ENCODE results near the gene NRF1. TPM values are rescaled to one million over a fixed set of nuclear protein-coding genes. Genes with fewer than 3 reads are reported as not detected.
"Not testable (repeated sequence)": the region's sequence is repeated elsewhere in the genome, so short reads cannot be mapped to it uniquely, and the experiment has no call there.

Gene NRF1
- total and polyA plus RNA-seq, 4 experiments from 2014 or later = 22.8 to 40.0 (median 30.8) TPM

DNA sequence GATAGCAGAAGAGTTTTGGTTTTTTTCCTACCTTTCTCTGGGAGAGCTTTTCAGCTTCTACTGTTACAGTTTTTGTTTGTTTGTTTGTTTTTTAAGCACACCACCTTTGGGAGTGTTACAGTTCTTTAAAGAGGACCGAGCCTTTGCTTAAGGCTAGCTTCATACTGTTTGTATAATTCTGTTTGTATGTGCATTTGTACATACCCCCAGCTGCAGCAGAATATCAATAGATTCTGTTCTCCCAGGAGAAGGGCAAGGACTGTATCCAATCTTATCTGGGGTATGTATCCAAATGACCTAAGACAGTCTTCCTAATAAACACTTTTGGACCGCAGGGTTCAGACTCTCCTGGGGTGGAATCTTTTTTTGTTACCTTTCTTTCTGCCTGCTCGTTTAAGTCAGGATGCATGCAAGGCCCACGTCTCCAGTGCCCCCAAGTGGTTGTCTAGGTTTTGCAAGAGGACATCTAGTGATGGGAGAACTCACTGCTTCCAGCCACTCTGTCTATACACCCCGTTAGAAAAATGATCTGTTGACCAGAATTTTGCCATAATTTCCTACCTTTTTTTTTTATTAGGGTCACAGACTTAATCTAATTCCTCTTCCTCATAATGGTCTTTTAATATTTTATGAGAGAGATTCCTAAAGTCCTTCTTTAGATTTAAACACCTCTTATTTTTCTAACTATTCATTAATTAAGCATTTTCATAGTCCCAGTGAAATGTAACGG is 23.9 kb downstream of the NRF1 start:
- H3K27ac Mint-ChIP-seq = peak overlapping the region; percentile 5 to 73 (median 60)
- H3K9me3 Mint-ChIP-seq = peaks cover 0 to 2% (median 0%) of the 10 kb centered on the region in 8 donors
- POLR2A ChIA-PET (ENCODE audit: partially characterized antibody) = no interaction called here
- H3K4me3 Mint-ChIP-seq = peak overlapping the region in 1 of 8 donors; percentile 21
- peaks cover 0 to 3% of the 10 kb centered on the region in 2 donors for H3K36me3 Mint-ChIP-seq
- Histone ChIP-seq H3K4me3 (ENCODE audit: low read length in 2 of 2) (no peak overlapping the region), H3K9me3 (ENCODE audit: control insufficient read depth in 1 of 2, low read length in 2 of 2) (no peaks in the 10 kb centered on the region), H3K36me3 (ENCODE audit: insufficient read depth, low read length) (no peaks in the 10 kb centered on the region), H3K4me1 (ENCODE audit: insufficient read depth, low read length) (peaks cover 8% of the 10 kb centered on the region), H3K27me3 (ENCODE audit: insufficient read depth, low read length) (no peaks in the 10 kb centered on the region), H3K27ac (ENCODE audit: low read depth, low read length) (no peak overlapping the region)
- DNase-seq = peak; percentile 58 to 70 (median 63)
- H3K27me3 Mint-ChIP-seq = no peaks in the 10 kb centered on the region
- intact Hi-C loops (cut with micrococcal nuclease) = loop anchor here (1.0 to 10.0 kb wide), 4 partner anchors 23 to 379 kb away; no protein-coding TSS in a partner anchor
- peaks cover 27 to 45% (median 30%) of the 10 kb centered on the region in 4 donors for H3K4me1 Mint-ChIP-seq
- CTCF ChIA-PET (ENCODE audit: partially characterized antibody) = interaction anchor here (0.6 to 2.7 kb wide), 11 partner anchors 8 to 374 kb away, joined by 3 to 13 read pairs (median 4); partner anchors contain the start of gene NRF1

DNA sequence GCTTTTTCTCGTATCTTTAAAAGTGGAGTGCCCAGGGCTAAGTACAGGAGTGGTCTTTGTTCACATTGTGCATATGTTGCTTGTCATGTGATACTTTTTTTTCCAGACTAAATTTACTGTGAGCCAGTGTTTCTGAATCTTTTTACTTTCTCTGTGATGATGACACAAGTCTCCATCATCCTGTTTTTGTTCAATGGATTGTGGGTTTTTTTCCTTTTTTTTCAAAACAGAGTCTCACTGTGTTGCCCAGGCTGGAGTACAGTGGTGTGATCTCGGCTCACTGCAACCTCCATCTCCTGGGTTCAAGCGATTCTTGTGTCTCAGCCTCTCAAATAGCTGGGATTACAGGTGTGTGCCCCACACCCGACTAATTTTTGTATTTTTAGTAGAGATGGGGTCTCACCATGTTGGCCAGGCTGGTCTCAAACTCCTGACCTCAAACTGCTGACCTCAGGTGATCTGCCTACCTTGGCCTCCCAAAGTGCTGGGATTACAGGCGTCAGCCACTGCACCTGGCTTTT is 24.6 kb downstream of the NRF1 start:
- intact Hi-C loops (cut with micrococcal nuclease) = loop anchor here (10.0 kb wide), 1 partner anchor 379 kb away; no protein-coding TSS in a partner anchor
- H3K4me3 Mint-ChIP-seq; H3K36me3 ChIP-seq (ENCODE audit: insufficient read depth, low read length); H3K9me3 ChIP-seq (ENCODE audit: control insufficient read depth in 1 of 2, low read length in 2 of 2); H3K27me3 Mint-ChIP-seq; H3K9me3 Mint-ChIP-seq; H3K27ac ChIP-seq (ENCODE audit: low read depth, low read length); H3K36me3 Mint-ChIP-seq; DNase-seq; H3K27me3 ChIP-seq (ENCODE audit: insufficient read depth, low read length); POLR2A ChIA-PET (ENCODE audit: partially characterized antibody); H3K4me3 ChIP-seq (ENCODE audit: low read length in 2 of 2); H3K4me1 ChIP-seq (ENCODE audit: insufficient read depth, low read length): not testable (repeated sequence)
- Mint-ChIP-seq H3K4me1 (peaks cover 26 to 45% (median 29%) of the 10 kb centered on the region in 4 donors), H3K27ac (peak overlapping the region in 3 of 7 donors; percentile 6 to 73 (median 29))
- CTCF ChIA-PET (ENCODE audit: partially characterized antibody) = interaction anchor here (0.9 to 2.7 kb wide), 7 partner anchors 9 to 268 kb away, joined by 3 to 13 read pairs (median 4); no protein-coding TSS in a partner anchor

DNA sequence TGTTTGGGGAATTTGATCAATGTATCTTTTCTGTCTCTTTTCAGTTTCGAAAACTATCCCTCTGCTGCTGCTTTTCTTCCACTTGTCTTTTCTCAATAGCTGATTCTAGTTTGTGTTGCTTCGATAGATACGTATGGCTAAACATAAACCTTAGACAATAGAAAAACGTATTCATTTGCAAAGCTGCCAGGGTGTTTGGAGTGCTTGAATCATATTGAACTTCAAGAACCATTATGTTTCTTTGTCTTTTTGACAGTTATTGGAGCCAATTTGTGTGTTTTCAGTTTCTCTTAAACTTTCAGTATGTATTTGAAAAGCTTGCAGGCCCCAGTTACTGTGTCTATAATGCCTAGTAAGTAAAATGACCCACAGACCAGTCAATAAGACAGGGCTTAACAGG is 25.1 kb downstream of the NRF1 start:
- Histone ChIP-seq H3K4me3 (ENCODE audit: low read length in 2 of 2) (no peak overlapping the region), H3K27me3 (ENCODE audit: insufficient read depth, low read length) (no peaks in the 10 kb centered on the region), H3K36me3 (ENCODE audit: insufficient read depth, low read length) (no peaks in the 10 kb centered on the region), H3K27ac (ENCODE audit: low read depth, low read length) (no peak overlapping the region), H3K4me1 (ENCODE audit: insufficient read depth, low read length) (peaks cover 8% of the 10 kb centered on the region), H3K9me3 (ENCODE audit: control insufficient read depth in 1 of 2, low read length in 2 of 2) (no peaks in the 10 kb centered on the region)
- intact Hi-C loops (cut with micrococcal nuclease) = loop anchor here (10.0 kb wide), 1 partner anchor 378 kb away; no protein-coding TSS in a partner anchor
- peaks cover 0 to 3% of the 10 kb centered on the region in 2 donors for H3K36me3 Mint-ChIP-seq
- H3K27me3 Mint-ChIP-seq = no peaks in the 10 kb centered on the region
- DNase-seq = no peak
- ChIA-PET CTCF (ENCODE audit: partially characterized antibody) (interaction anchor here (0.9 to 2.7 kb wide), 10 partner anchors 9 to 269 kb away, joined by 3 to 13 read pairs (median 4); no protein-coding TSS in a partner anchor), POLR2A (ENCODE audit: partially characterized antibody) (no interaction called here)
- no peak overlapping the region for H3K4me3 Mint-ChIP-seq
- H3K4me1 Mint-ChIP-seq = peaks cover 28 to 45% (median 29%) of the 10 kb centered on the region in 4 donors
- H3K27ac Mint-ChIP-seq = no peak overlapping the region
- H3K9me3 Mint-ChIP-seq = peaks cover 0 to 2% (median 0%) of the 10 kb centered on the region in 8 donors

DNA sequence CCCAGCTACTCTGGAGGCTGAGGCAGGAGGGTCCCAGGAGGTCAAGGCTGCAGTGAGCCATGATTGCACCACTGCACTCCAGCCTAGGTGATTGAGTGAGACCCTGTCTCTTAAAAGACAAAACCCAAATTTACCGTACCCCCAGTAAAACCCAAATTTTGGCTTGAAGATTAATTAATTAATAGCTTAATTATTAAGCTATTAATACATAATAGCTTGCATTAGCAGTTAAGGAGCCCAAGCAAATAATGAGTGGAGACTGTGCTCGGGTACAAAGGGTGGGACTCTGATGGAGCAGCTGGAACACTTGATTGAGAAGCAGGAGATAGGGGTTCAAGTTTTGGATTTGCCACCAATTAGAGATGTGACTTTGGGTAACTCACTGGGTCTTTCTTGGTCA is 28.9 kb downstream of the NRF1 start:
- Mint-ChIP-seq H3K36me3 (peaks cover 0 to 5% of the 10 kb centered on the region in 2 donors), H3K4me1 (peaks cover 16 to 30% (median 22%) of the 10 kb centered on the region in 4 donors), H3K9me3 (peaks cover 0 to 2% (median 0%) of the 10 kb centered on the region in 8 donors), H3K27ac (no peak overlapping the region), H3K27me3 (no peaks in the 10 kb centered on the region), H3K4me3 (no peak overlapping the region)
- Histone ChIP-seq H3K9me3 (ENCODE audit: control insufficient read depth in 1 of 2, low read length in 2 of 2) (no peaks in the 10 kb centered on the region), H3K4me1 (ENCODE audit: insufficient read depth, low read length) (peaks cover 4% of the 10 kb centered on the region), H3K4me3 (ENCODE audit: low read length in 2 of 2) (no peak overlapping the region), H3K36me3 (ENCODE audit: insufficient read depth, low read length) (no peaks in the 10 kb centered on the region), H3K27me3 (ENCODE audit: insufficient read depth, low read length) (no peaks in the 10 kb centered on the region), H3K27ac (ENCODE audit: low read depth, low read length) (no peak overlapping the region)
- ChIA-PET POLR2A (ENCODE audit: partially characterized antibody) (no interaction called here), CTCF (ENCODE audit: partially characterized antibody) (interaction anchor here (0.9 to 1.4 kb wide), 4 partner anchors 27 to 273 kb away, joined by 3 to 6 read pairs (median 3); no protein-coding TSS in a partner anchor)
- no peak for DNase-seq
- intact Hi-C loops (cut with micrococcal nuclease) = no loop called here

DNA sequence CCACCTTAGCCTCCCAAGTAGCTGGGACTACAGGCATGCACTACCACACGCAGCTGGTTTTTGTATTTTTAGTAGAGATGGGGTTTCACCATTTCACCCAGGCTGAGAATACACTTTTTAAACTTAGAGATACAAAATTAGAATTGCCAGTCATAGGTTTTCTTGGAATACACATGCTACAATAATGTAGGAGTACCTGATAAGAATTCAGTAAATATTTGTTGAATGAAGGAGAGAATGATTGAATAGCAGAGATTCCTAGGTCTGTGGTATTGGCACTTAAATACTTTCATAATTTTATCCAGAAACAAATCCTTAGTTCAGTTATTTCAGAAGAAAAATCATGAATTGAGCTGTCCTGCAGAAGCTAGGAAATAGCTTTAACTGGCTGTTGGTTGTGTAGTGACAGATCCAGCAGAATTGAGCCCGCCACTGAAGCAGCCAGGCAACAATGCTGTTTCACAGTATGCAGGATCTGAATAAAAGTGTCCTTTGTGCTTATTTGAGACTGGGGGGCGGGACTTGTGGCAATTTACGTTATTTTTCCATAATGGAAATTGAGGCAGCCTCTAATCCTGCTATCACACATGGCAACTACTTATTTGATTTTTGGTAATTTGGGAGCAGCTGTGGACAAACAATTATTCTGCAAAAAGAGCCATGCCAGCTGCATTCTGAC is 31.5 kb downstream of the NRF1 start:
- H3K4me1 ChIP-seq (ENCODE audit: insufficient read depth, low read length) = no peaks in the 10 kb centered on the region
- DNase-seq = no peak
- CTCF ChIA-PET (ENCODE audit: partially characterized antibody) = interaction anchor here (0.7 to 1.9 kb wide), 9 partner anchors 8 to 867 kb away, joined by 3 to 8 read pairs (median 3); no protein-coding TSS in a partner anchor
- POLR2A ChIA-PET (ENCODE audit: partially characterized antibody) = interaction anchor here (1.0 kb wide), 1 partner anchor 31 kb away, joined by 4 read pairs; no protein-coding TSS in a partner anchor
- H3K4me3 ChIP-seq (ENCODE audit: low read length in 2 of 2) = no peak overlapping the region
- Mint-ChIP-seq H3K4me3 (no peak overlapping the region), H3K4me1 (peaks cover 14 to 26% (median 17%) of the 10 kb centered on the region in 4 donors), H3K36me3 (peaks cover 5 to 10% of the 10 kb centered on the region in 2 donors), H3K9me3 (peaks cover 0 to 2% (median 0%) of the 10 kb centered on the region in 8 donors), H3K27ac (peak overlapping the region in 1 of 7 donors; percentile 42), H3K27me3 (no peaks in the 10 kb centered on the region)
- H3K36me3 ChIP-seq (ENCODE audit: insufficient read depth, low read length) = no peaks in the 10 kb centered on the region
- intact Hi-C loops (cut with micrococcal nuclease) = no loop called here
- H3K27ac ChIP-seq (ENCODE audit: low read depth, low read length) = no peak overlapping the region
- H3K9me3 ChIP-seq (ENCODE audit: control insufficient read depth in 1 of 2, low read length in 2 of 2) = no peaks in the 10 kb centered on the region
- H3K27me3 ChIP-seq (ENCODE audit: insufficient read depth, low read length) = no peaks in the 10 kb centered on the region

DNA sequence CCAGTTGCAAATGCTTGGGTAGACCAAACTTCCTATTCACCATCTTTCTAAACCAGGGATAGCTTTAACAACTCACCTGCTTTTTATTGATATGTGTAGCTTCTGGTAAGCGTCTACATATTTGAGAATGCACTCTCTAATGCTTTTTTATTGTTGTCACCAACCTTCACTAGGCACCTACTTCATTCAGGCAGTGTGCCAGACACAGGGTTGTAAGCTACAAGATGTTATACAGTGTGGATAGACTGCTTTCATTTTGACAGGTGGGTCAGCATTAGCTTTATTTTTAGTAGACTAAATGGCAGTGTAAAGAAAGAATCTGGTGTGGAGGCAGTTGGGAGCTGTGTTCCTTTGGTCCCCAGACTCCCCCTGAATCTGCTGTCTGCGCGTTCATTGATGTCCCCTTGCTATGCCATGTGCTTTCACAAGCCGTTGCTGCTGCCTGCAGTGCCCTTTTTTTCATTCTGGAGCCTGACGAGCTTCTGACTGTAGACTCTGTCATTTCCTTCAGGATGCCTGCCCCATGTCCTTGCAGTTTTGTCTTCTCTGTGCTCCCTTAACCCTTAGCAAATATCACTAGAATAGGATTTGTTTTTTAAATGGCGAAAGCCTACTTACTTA is 32.1 kb downstream of the NRF1 start:
- Mint-ChIP-seq H3K36me3 (peaks cover 9 to 13% of the 10 kb centered on the region in 2 donors), H3K27me3 (no peaks in the 10 kb centered on the region), H3K27ac (no peak overlapping the region), H3K4me1 (peaks cover 11 to 25% (median 15%) of the 10 kb centered on the region in 4 donors), H3K9me3 (peaks cover 0 to 2% (median 0%) of the 10 kb centered on the region in 8 donors), H3K4me3 (no peak overlapping the region)
- Histone ChIP-seq H3K36me3 (ENCODE audit: insufficient read depth, low read length) (no peaks in the 10 kb centered on the region), H3K27ac (ENCODE audit: low read depth, low read length) (no peak overlapping the region), H3K4me1 (ENCODE audit: insufficient read depth, low read length) (no peaks in the 10 kb centered on the region), H3K9me3 (ENCODE audit: control insufficient read depth in 1 of 2, low read length in 2 of 2) (no peaks in the 10 kb centered on the region), H3K27me3 (ENCODE audit: insufficient read depth, low read length) (no peaks in the 10 kb centered on the region), H3K4me3 (ENCODE audit: low read length in 2 of 2) (no peak overlapping the region)
- CTCF ChIA-PET (ENCODE audit: partially characterized antibody) = interaction anchor here (1.0 to 1.9 kb wide), 7 partner anchors 9 to 284 kb away, joined by 3 to 8 read pairs (median 3); no protein-coding TSS in a partner anchor
- intact Hi-C loops (cut with micrococcal nuclease) = loop anchor here (2.0 kb wide), 1 partner anchor 277 kb away; no protein-coding TSS in a partner anchor
- DNase-seq = no peak
- POLR2A ChIA-PET (ENCODE audit: partially characterized antibody) = interaction anchor here (1.0 kb wide), 1 partner anchor 32 kb away, joined by 4 read pairs; no protein-coding TSS in a partner anchor
